HepG2 (cell line): Measurements from ENCODE around the gene TRAPPC10. TPM values are rescaled to one million over a fixed set of nuclear protein-coding genes. Genes with fewer than 3 reads are reported as not detected.
A peak's percentile ranks its signal among the peaks of the same experiment; 100 is the strongest.
"Not testable (repeated sequence)": the region's sequence is repeated elsewhere in the genome, so short reads cannot be mapped to it uniquely, and the experiment has no call there.

Source experiments
- ATAC-seq: fragments of 200-7000 bp; cut with Tn5 transposase; 3 replicates; pipeline ENCODE4 v1.9.1; 2020; ENCODE audit warnings: mild to moderate bottlenecking, moderate library complexity
- BruUV-seq: library from RNA; stranded (reverse); fragments of 400-500 nt; replicated peaks from 2 replicates; lab custom pipeline; 2021; lab: Mats Ljungman, UMichigan
- CTCF ChIA-PET: fragments of 300-600 bp; formaldehyde crosslinking; extraction: SDS; loops from one replicate; lab custom pipeline; 2021; ENCODE audit warnings: low total read pairs, inconsistent platforms, low intra/inter-chr PET ratio; lab: Yijun Ruan, JAX
- POLR2A ChIA-PET: fragments of 350-600 bp; sonication (Branson Sonifier 250); formaldehyde crosslinking; loops from one replicate; lab custom pipeline; 2020; ENCODE audit warnings: antibody characterized with exemption, inconsistent platforms; lab: Yijun Ruan, JAX
- DNase-seq: peaks from one replicate; pipeline ENCODE4 v3.0.0-alpha.2; 2015; ENCODE audit warnings: low spot score
- FAIRE-seq: peaks from 3 replicates; lab custom pipeline; 2011; peaks lifted over from hg19 to GRCh38; lab: Jason Lieb, UNC
- H2AFZ ChIP-seq: one replicate; pipeline ENCODE4 v1.6.1; 2011; ENCODE audit warnings: low read length, inconsistent platforms
- H3K27ac ChIP-seq: fragments of 300-600 bp; 3 replicates; pipeline ENCODE4 v1.8.0; 2011; ENCODE audit warnings: mixed run types, mild to moderate bottlenecking, mixed read lengths, low read length, inconsistent platforms; ENCODE audit not compliant: insufficient read depth; ENCODE audit errors: extremely low read length
- H3K27me3 ChIP-seq, 2 experiments: fragments of 200-600 bp in 1 of 2; 2 replicates in 1 of 2; 3 replicates in 1 of 2; pipeline versions ENCODE4 v1.6.0 to v1.8.0; 2011; ENCODE audit warnings: low read length in 2 of 2, mild to moderate bottlenecking in 2 of 2, moderate library complexity in 2 of 2, inconsistent platforms in 1 of 2; ENCODE audit not compliant: insufficient read depth in 2 of 2, control insufficient read depth in 1 of 2
- H3K36me3 ChIP-seq, 2 experiments: fragments of 200-600 bp in 1 of 2; replicated peaks in 1 of 2; 2 replicates in 1 of 2; 3 replicates in 1 of 2; pipeline versions ENCODE4 v1.5.1 to v1.8.0; 2011; ENCODE audit warnings: low read length in 2 of 2, inconsistent platforms in 1 of 2; ENCODE audit not compliant: insufficient read depth in 2 of 2, control insufficient read depth in 1 of 2
- H3K4me1 ChIP-seq: 2 replicates; pipeline ENCODE4 v1.5.1; 2012; ENCODE audit warnings: low read length, inconsistent platforms; ENCODE audit not compliant: insufficient read depth
- H3K4me2 ChIP-seq: 2 replicates; pipeline ENCODE4 v1.6.0; 2011; ENCODE audit warnings: low read depth, low read length, inconsistent platforms
- H3K4me3 ChIP-seq, 3 experiments: fragments of 200-600 bp in 1 of 3; sonication (generic), shearing (Covaris generic) in 1 of 3; replicated peaks in 1 of 3; 2 replicates each; pipeline ENCODE4 v1.5.1; 2011 to 2016; ENCODE audit warnings: low read length in 3 of 3, inconsistent platforms in 2 of 3, low read depth in 2 of 3, mild to moderate bottlenecking in 2 of 3, control low read depth in 1 of 3, mixed read lengths in 1 of 3; ENCODE audit not compliant: insufficient read depth in 1 of 3
- H3K79me2 ChIP-seq: one replicate; pipeline ENCODE4 v1.6.1; 2011; ENCODE audit warnings: low read length, inconsistent platforms; ENCODE audit not compliant: insufficient read depth
- H3K9ac ChIP-seq: 2 replicates; pipeline ENCODE4 v1.6.0; 2011; ENCODE audit warnings: mild to moderate bottlenecking, low read depth, low read length, inconsistent platforms; ENCODE audit not compliant: insufficient read depth
- H3K9me3 ChIP-seq: 2 replicates; pipeline ENCODE4 v1.5.1; 2012; ENCODE audit warnings: mild to moderate bottlenecking, low read length
- H4K20me1 ChIP-seq: 2 replicates; pipeline ENCODE4 v1.6.0; 2011; ENCODE audit warnings: inconsistent platforms, mild to moderate bottlenecking, low read length, moderate library complexity; ENCODE audit not compliant: insufficient read depth
- GABPB1 ChIP-seq: IDR thresholded peaks from 2 replicates; pipeline ENCODE4 v1.6.1; 2016; ENCODE audit warnings: mild to moderate bottlenecking, missing genetic modification reagents, moderate library complexity, missing compliant biosample characterization
- KDM2A ChIP-seq: sonication (generic); formaldehyde crosslinking; IDR thresholded peaks from 2 replicates; pipeline ENCODE4 v1.4.0; 2020; ENCODE audit warnings: low read depth, missing genetic modification reagents, borderline replicate concordance
- MAX ChIP-seq: IDR thresholded peaks from 2 replicates; pipeline ENCODE4 v1.6.1; 2012; ENCODE audit warnings: inconsistent platforms
- MXD4 ChIP-seq: IDR thresholded peaks from 2 replicates; pipeline ENCODE4 v1.6.1; 2016; ENCODE audit warnings: mild to moderate bottlenecking, missing biosample characterization, missing genetic modification reagents
- MXI1 ChIP-seq: IDR thresholded peaks from 3 replicates; pipeline ENCODE4 v1.6.1; 2012; ENCODE audit warnings: low read depth, low read length, inconsistent platforms, borderline replicate concordance
- MYC ChIP-seq: sonication (generic); formaldehyde crosslinking; IDR thresholded peaks from 2 replicates; pipeline ENCODE4 v1.9.0; 2021; ENCODE audit warnings: missing genetic modification reagents, borderline replicate concordance
- PHF8 ChIP-seq: sonication (generic); formaldehyde crosslinking; IDR thresholded peaks from 2 replicates; pipeline ENCODE4 v1.5.0; 2020; ENCODE audit warnings: missing genetic modification reagents
- RBFOX2 ChIP-seq: fragments of 200-400 bp; formaldehyde crosslinking; IDR thresholded peaks from 2 replicates; pipeline ENCODE4 v1.6.1; 2017; ENCODE audit warnings: low read depth, mild to moderate bottlenecking, low read length
- SAP130 ChIP-seq: IDR thresholded peaks from 2 replicates; pipeline ENCODE4 v1.6.1; 2016; ENCODE audit warnings: low read depth
- ZFY ChIP-seq: sonication (generic); formaldehyde crosslinking; IDR thresholded peaks from 2 replicates; pipeline ENCODE4 v1.4.0; 2020; ENCODE audit warnings: missing genetic modification reagents
- WGBS: methylation state at CpG from one replicate; pipeline ENCODE4 v1.1.6; 2017; ENCODE audit warnings: low lambda C conversion rate; 5-methylcytosine and 5-hydroxymethylcytosine counted together
- in situ Hi-C: cut with HindIII; loops from 2 replicates; pipeline ENCODE4 v1.10.0; 2017; ENCODE audit warnings: low pct_unique_long_range_greater_than_20kb; ENCODE audit not compliant: extremely low pct_ligation_motif_present
- intact Hi-C: fragments of 100-400 bp; cut with micrococcal nuclease; formaldehyde crosslinking; loops from one replicate; pipeline ENCODE4 v1.10.0; 2022; ENCODE audit not compliant: unreplicated experiment
- polyA plus RNA-seq, 8 experiments: library from polyadenylated mRNA; depleted of rRNA in 3 of 8; stranded (reverse) in 7 of 8; unstranded in 1 of 8; fragments of >200 nt; fragmentation: Illumina TruSeq in 4 of 8; extraction: Trizol in 4 of 8; gene quantifications; 2 replicates each; pipeline versions ENCODE4 v1.2.1 to v1.2.3, GENCODE V29; 2011 to 2016; ENCODE audit warnings: low read depth in 4 of 8, missing spikeins in 1 of 8, mixed read lengths in 1 of 8; ENCODE audit not compliant: insufficient read depth in 1 of 8
- total RNA-seq, 5 experiments: library from RNA; depleted of rRNA; stranded (reverse); fragments of >200 nt; fragmentation: Illumina TruSeq; extraction: Trizol; gene quantifications; 2 replicates each; pipeline ENCODE4 v1.2.3, GENCODE V29; 2016; ENCODE audit warnings: low read depth in 1 of 5
- TF ChIP-seq, protein P1 (sequence below): sonication (generic); formaldehyde crosslinking; IDR thresholded peaks from 2 replicates; pipeline ENCODE4 v1.4.0; 2020; ENCODE audit warnings: missing genetic modification reagents

Gene TRAPPC10
- total and polyA plus RNA-seq, 2 of the 13 experiments (the other 11 are each of a cell fraction or from before 2014, with no cell fraction given), result 10.6 to 16.5 TPM

DNA sequence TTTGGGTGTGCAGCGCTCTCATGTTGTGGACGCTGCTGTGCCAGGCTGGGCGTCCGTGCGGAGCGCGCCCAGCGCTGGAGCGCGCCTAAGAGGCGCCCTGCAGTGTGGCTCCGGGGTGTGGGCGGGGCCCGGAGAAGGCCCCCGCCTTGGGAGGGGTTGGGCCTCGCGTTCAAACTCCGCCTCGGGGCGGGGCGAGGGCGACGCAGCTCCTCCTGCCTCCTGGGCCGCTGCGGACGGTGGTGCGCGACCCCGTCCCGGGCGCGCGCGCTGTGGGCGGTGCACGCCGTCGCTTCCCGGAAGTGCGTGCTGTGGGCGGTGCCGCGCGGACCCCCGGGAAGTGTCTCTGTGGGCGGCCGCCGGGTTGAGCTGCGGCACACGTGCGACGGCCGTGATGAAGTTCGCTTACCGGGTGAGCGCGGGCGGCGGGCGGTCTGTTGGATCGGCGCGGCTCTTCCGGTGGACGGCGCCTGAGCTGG is 95.0 kb downstream of the TRAPPC10 start, which contains the start of gene PWP2:
PWP2 (plus strand) TSS at position 374 of the 476 bp plus-strand sequence; CDS start at position 392, 18 bp downstream.
- H2AFZ ChIP-seq, H3K4me2 ChIP-seq, in situ Hi-C loops, H3K9me3 ChIP-seq, DNase-seq, POLR2A ChIA-PET, H3K27ac ChIP-seq, H3K27me3 ChIP-seq, H4K20me1 ChIP-seq, H3K36me3 ChIP-seq, H3K79me2 ChIP-seq, H3K9ac ChIP-seq, intact Hi-C loops: not testable (repeated sequence)
- peak; percentile 72 for FAIRE-seq
- WGBS, result no CpG with 5 or more reads among the region's 66 CpGs
- peak; percentile 93 for ATAC-seq
- peak within 1 kb of the TSS in 2 of 3 experiments; percentile 40 to 50; a peak in 3 of 6 replicates for H3K4me3 ChIP-seq
- TF ChIP-seq MAX (peak; percentile 30; the same call in 1 of the 2 replicates), RBFOX2 (0 out of 2 replicates have a peak, but pooled peaks have one; percentile 15), MXI1 (peak; percentile 31; the same call in 1 of the 3 replicates), ZFY (CRISPR knock-in tag) (peak; percentile 28; the same call in 1 of the 2 replicates), PHF8 (0 out of 2 replicates have a peak, but pooled peaks have one; percentile 25), GABPB1 (CRISPR knock-in tag) (peak; percentile 73), KDM2A (CRISPR knock-in tag) (peak; percentile 36; the same call in 1 of the 2 replicates), MYC (peak; percentile 68; the same call in 1 of the 2 replicates), MXD4 (CRISPR knock-in tag) (peak; percentile 39; the same call in 1 of the 2 replicates), SAP130 (CRISPR knock-in tag) (peak; percentile 67)
- TF ChIP-seq, protein P1, sequence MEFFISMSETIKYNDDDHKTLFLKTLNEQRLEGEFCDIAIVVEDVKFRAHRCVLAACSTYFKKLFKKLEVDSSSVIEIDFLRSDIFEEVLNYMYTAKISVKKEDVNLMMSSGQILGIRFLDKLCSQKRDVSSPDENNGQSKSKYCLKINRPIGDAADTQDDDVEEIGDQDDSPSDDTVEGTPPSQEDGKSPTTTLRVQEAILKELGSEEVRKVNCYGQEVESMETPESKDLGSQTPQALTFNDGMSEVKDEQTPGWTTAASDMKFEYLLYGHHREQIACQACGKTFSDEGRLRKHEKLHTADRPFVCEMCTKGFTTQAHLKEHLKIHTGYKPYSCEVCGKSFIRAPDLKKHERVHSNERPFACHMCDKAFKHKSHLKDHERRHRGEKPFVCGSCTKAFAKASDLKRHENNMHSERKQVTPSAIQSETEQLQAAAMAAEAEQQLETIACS (CRISPR knock-in tag), result peak; percentile 75
- TF ChIP-seq, all 625 proteins: peak for 11; not testable (repeated sequence) for 614
- H3K4me1 ChIP-seq, CTCF ChIA-PET, BruUV-seq: not testable (repeated sequence)

GRCh38 chr21:44107589-44107988 is 95.5 kb downstream of the TRAPPC10 start:
- H3K27ac ChIP-seq, H4K20me1 ChIP-seq, FAIRE-seq, H3K27me3 ChIP-seq, H3K36me3 ChIP-seq, CTCF ChIA-PET, BruUV-seq, in situ Hi-C loops, H3K9ac ChIP-seq, DNase-seq, H3K79me2 ChIP-seq, H2AFZ ChIP-seq, H3K4me2 ChIP-seq, H3K9me3 ChIP-seq, intact Hi-C loops, H3K4me1 ChIP-seq, POLR2A ChIA-PET: not testable (repeated sequence)
- no CpG with 5 or more reads among the region's 31 CpGs for WGBS
- peak overlapping the region in 2 of 3 experiments; percentile 40 to 50; a peak in 3 of 6 replicates for H3K4me3 ChIP-seq
- peak; percentile 69 for ATAC-seq
